HepG2 (cell line): ENCODE data around the gene TMEM164. TPM values are rescaled to one million over a fixed set of nuclear protein-coding genes. Genes with fewer than 3 reads are reported as not detected.
A peak's percentile ranks its signal among the peaks of the same experiment; 100 is the strongest.

Experiments
- NFKB2 ChIP-seq: sonication (generic); formaldehyde crosslinking; IDR thresholded peaks from 2 replicates; pipeline ENCODE4 v1.4.0; 2020; ENCODE audit warnings: missing genetic modification reagents, borderline replicate concordance
- NFYC ChIP-seq: IDR thresholded peaks from 2 replicates; pipeline ENCODE4 v1.6.1; 2016; ENCODE audit warnings: missing genetic modification reagents, missing compliant biosample characterization
- RERE ChIP-seq: IDR thresholded peaks from 2 replicates; pipeline ENCODE4 v1.6.1; 2016; ENCODE audit warnings: low read depth, missing genetic modification reagents, missing compliant biosample characterization
- ZBTB43 ChIP-seq: sonication (generic); formaldehyde crosslinking; conservative IDR thresholded peaks from 2 replicates; pipeline ENCODE4 v1.4.0; 2020; ENCODE audit warnings: missing genetic modification reagents
- ZFX ChIP-seq: sonication (generic); formaldehyde crosslinking; IDR thresholded peaks from 2 replicates; pipeline ENCODE4 v1.4.0; 2020; ENCODE audit warnings: mild to moderate bottlenecking, low read depth, missing genetic modification reagents, moderate library complexity
- ZMAT5 ChIP-seq: sonication (generic); formaldehyde crosslinking; IDR thresholded peaks from 2 replicates; pipeline ENCODE4 v1.5.0; 2020; ENCODE audit warnings: mild to moderate bottlenecking, low read depth, missing genetic modification reagents, borderline replicate concordance
- ZMYM2 ChIP-seq: sonication (generic); formaldehyde crosslinking; IDR thresholded peaks from 2 replicates; pipeline ENCODE4 v1.8.0; 2022; ENCODE audit warnings: mild to moderate bottlenecking, missing genetic modification reagents
- ZNF468 ChIP-seq: sonication (generic); formaldehyde crosslinking; IDR thresholded peaks from 2 replicates; pipeline ENCODE4 v1.8.0; 2022; ENCODE audit warnings: mild to moderate bottlenecking, moderate library complexity, missing genetic modification reagents
- ZNF646 ChIP-seq: sonication (generic); formaldehyde crosslinking; IDR thresholded peaks from 2 replicates; pipeline ENCODE4 v1.9.0; 2021; ENCODE audit warnings: mild to moderate bottlenecking, missing genetic modification reagents
- ZNF704 ChIP-seq: sonication (generic); formaldehyde crosslinking; IDR thresholded peaks from 2 replicates; pipeline ENCODE4 v1.8.1; 2023; ENCODE audit warnings: mild to moderate bottlenecking, inconsistent platforms, moderate library complexity, missing genetic modification reagents, borderline replicate concordance
- ZNF720 ChIP-seq: sonication (generic); formaldehyde crosslinking; IDR thresholded peaks from 2 replicates; pipeline ENCODE4 v1.4.0; 2020; ENCODE audit warnings: missing genetic modification reagents
- polyA plus RNA-seq, 8 experiments: library from polyadenylated mRNA; depleted of rRNA in 3 of 8; stranded (reverse) in 7 of 8; unstranded in 1 of 8; fragments of >200 nt; fragmentation: Illumina TruSeq in 4 of 8; extraction: Trizol in 4 of 8; gene quantifications; 2 replicates each; pipeline versions ENCODE4 v1.2.1 to v1.2.3, GENCODE V29; 2011 to 2016; ENCODE audit warnings: low read depth in 4 of 8, missing spikeins in 1 of 8, mixed read lengths in 1 of 8; ENCODE audit not compliant: insufficient read depth in 1 of 8
- total RNA-seq, 5 experiments: library from RNA; depleted of rRNA; stranded (reverse); fragments of >200 nt; fragmentation: Illumina TruSeq; extraction: Trizol; gene quantifications; 2 replicates each; pipeline ENCODE4 v1.2.3, GENCODE V29; 2016; ENCODE audit warnings: low read depth in 1 of 5

TMEM164 gene
- total and polyA plus RNA-seq, 2 of the 13 experiments (the other 11 are each of a cell fraction or from before 2014, with no cell fraction given), result 5.8 to 13.2 TPM

- TF ChIP-seq ZBTB43 (no peak), RERE (CRISPR knock-in tag) (peak; percentile 45; the same call in 1 of the 2 replicates), ZNF720 (no peak), ZNF468 (no peak), ZMYM2 (no peak), ZMAT5 (no peak), NFYC (CRISPR knock-in tag) (no peak), ZNF704 (CRISPR knock-in tag) (no peak), NFKB2 (CRISPR knock-in tag) (no peak), ZNF646 (CRISPR knock-in tag) (no peak), ZFX (CRISPR knock-in tag) (no peak)
Measured at GRCh38 chrX:110086162-110086915, 83.4 kb downstream of the TMEM164 start (continued).
